ENCODE results near the gene BCR. TPM values are rescaled to one million over a fixed set of nuclear protein-coding genes. Genes with fewer than 3 reads are reported as not detected.

The BCR gene
- polyA plus RNA-seq, 1 donor from 2014 or later = 57.5 TPM

- Histone ChIP-seq H3K79me2 (replicated peaks; ENCODE audit: insufficient read depth, low read length) (no peaks in the 10 kb centered on the region), H3K36me3 (ENCODE audit: insufficient read depth, low read length) (no peaks in the 10 kb centered on the region), H3K9me2 (ENCODE audit: insufficient read depth, low read length) (no peaks in the 10 kb centered on the region), H3K4me2 (ENCODE audit: low read length) (no peak overlapping the region), H3K4me3 (ENCODE audit: low read length) (no peak overlapping the region), H3K9ac (ENCODE audit: low read length) (no peak overlapping the region), H3F3A (ENCODE audit: insufficient read depth, low read length, poor library complexity, severe bottlenecking) (no peaks in the 10 kb centered on the region), H3K27ac (ENCODE audit: low read length) (no peak overlapping the region), H3K9me3 (ENCODE audit: low read length) (no peaks in the 10 kb centered on the region), H4K20me1 (ENCODE audit: insufficient read depth) (no peaks in the 10 kb centered on the region), H2AFZ (ENCODE audit: low read depth, low read length) (no peak overlapping the region), H3K27me3 (ENCODE audit: insufficient read depth, low read depth, low read length) (no peaks in the 10 kb centered on the region)
- TF ChIP-seq EZH2 (IDR thresholded peaks at IDR 0.05; ENCODE audit: borderline replicate concordance, insufficient read depth, low read length, poor library complexity, severe bottlenecking) = no peak
- TF ChIP-seq REST (IDR thresholded peaks at IDR 0.05; ENCODE audit: borderline replicate concordance) = no peak
- no peak for TF ChIP-seq RAD21 (conservative IDR thresholded peaks at IDR 0.05)
- no peak for TF ChIP-seq CTCF (IDR thresholded peaks at IDR 0.05; ENCODE audit: poor library complexity, severe bottlenecking)
- TF ChIP-seq TAF1 (IDR thresholded peaks at IDR 0.05; ENCODE audit: low read depth) = no peak
- no peak for TF ChIP-seq MXI1 (conservative IDR thresholded peaks at IDR 0.05; ENCODE audit: poor library complexity, severe bottlenecking)
- no peak for TF ChIP-seq SMC3 (conservative IDR thresholded peaks at IDR 0.05; ENCODE audit: poor library complexity)
- no peak for TF ChIP-seq EP300 (conservative IDR thresholded peaks at IDR 0.05; ENCODE audit: poor library complexity, severe bottlenecking)
Observed at GRCh38 chr22:23361676-23362075, 181.4 kb downstream of the BCR start.

- TF ChIP-seq REST (IDR thresholded peaks at IDR 0.05; ENCODE audit: borderline replicate concordance) (no peak), MXI1 (conservative IDR thresholded peaks at IDR 0.05; ENCODE audit: poor library complexity, severe bottlenecking) (no peak), TAF1 (IDR thresholded peaks at IDR 0.05; ENCODE audit: low read depth) (no peak), EZH2 (IDR thresholded peaks at IDR 0.05; ENCODE audit: borderline replicate concordance, insufficient read depth, low read length, poor library complexity, severe bottlenecking) (no peak), RAD21 (conservative IDR thresholded peaks at IDR 0.05) (no peak), SMC3 (conservative IDR thresholded peaks at IDR 0.05; ENCODE audit: poor library complexity) (no peak), CTCF (IDR thresholded peaks at IDR 0.05; ENCODE audit: poor library complexity, severe bottlenecking) (no peak), POLR2AphosphoS5 (IDR thresholded peaks at IDR 0.05) (no peak), EP300 (conservative IDR thresholded peaks at IDR 0.05; ENCODE audit: poor library complexity, severe bottlenecking) (no peak)
- Histone ChIP-seq H3K4me3 (ENCODE audit: low read length) (no peak overlapping the region), H4K20me1 (ENCODE audit: insufficient read depth) (no peaks in the 10 kb centered on the region), H2AFZ (ENCODE audit: low read depth, low read length) (no peak overlapping the region), H3K9me2 (ENCODE audit: insufficient read depth, low read length) (no peaks in the 10 kb centered on the region), H3K27me3 (ENCODE audit: insufficient read depth, low read depth, low read length) (no peaks in the 10 kb centered on the region), H3K79me2 (replicated peaks; ENCODE audit: insufficient read depth, low read length) (no peaks in the 10 kb centered on the region), H3K9ac (ENCODE audit: low read length) (no peak overlapping the region), H3F3A (ENCODE audit: insufficient read depth, low read length, poor library complexity, severe bottlenecking) (no peaks in the 10 kb centered on the region), H3K4me2 (ENCODE audit: low read length) (no peak overlapping the region), H3K9me3 (ENCODE audit: low read length) (no peaks in the 10 kb centered on the region), H3K27ac (ENCODE audit: low read length) (no peak overlapping the region), H3K36me3 (ENCODE audit: insufficient read depth, low read length) (no peaks in the 10 kb centered on the region)
Observed at GRCh38 chr22:23363683-23364082, 183.4 kb downstream of the BCR start.
